Stimulated activated CD4-positive, alpha-beta T cell treated with anti-CD3 and anti-CD28 coated beads, Interleukin-2, amount 100 ng/mL, for 4 hours (primary cell): Measurements from ENCODE around the gene EBP.
"Not testable (repeated sequence)": the region's sequence is repeated elsewhere in the genome, so short reads cannot be mapped to it uniquely, and the experiment has no call there.

Experiments used
- DNase-seq: peaks from one replicate; pipeline ENCODE4 v3.0.0-alpha.2; 2020; ENCODE audit warnings: low read depth

The EBP gene

DNA sequence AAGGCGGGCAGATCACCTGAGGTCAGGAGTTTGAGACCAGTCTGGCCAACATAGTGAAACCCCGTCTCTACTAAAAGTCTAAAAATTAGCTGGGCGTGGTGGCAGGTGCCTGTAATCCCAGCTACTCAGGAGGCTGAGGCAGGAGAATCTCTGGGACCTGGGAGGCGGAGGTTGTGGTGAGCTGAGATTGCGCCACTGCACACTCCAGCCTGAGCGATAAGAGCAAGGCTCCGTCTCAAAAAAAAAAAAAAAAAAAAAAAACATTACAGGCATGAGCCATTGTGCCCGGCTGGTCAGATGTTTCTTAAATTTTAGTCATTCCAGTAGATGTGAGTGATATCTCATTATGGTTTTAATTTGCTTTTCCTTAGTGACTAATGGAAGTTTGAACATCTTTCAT lies 4.2 kb downstream of the EBP start:
- DNase-seq = not testable (repeated sequence)

DNA sequence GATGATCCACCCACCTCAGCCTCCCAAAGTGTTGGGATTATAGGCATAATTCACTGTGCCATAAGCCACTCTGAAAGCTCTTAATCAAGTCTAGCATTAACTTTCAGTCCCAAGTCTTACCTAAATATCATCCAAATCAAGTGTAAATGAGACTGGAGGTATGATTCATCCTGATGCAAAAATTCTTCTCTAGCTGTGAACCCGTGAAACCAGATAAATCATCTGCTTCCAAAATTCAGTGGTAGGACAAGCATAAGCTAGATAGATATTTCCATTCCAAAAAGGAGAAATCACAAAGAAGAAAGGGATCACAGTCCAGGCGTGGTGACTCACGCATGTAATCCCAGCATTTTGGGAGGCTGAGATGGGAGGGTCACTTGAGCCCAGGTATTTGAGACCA lies 9.1 kb downstream of the EBP start:
- no peak for DNase-seq

DNA sequence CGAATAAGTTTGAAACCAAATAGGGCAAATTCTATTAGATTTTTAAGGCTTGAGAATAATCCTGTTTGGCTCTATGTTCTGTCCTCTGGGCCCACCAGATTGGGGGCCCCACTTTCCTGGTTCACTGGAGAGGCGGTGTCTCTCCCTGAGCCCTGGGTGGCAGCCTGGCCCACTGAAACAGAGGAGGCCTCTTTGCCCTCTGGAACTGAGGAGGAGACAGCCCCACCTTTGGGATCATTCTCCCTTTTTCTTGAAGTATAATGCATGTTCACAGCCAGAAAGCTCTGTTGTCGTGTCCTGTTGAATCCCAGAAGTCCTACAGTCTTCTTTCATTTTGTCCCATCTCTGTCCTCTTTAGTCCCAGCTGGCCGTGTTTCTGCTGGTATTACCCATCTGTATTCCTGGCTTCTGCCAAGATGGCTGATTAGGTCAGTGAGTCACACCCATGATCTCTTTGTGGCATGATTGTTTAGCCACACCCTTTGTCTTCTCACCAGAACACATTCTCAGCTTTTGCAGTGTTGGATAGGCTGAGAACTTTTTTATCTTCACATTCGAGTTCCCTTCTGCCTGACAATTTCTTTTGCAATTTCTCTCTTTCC lies 9.9 kb downstream of the EBP start:
- no peak for DNase-seq

DNA sequence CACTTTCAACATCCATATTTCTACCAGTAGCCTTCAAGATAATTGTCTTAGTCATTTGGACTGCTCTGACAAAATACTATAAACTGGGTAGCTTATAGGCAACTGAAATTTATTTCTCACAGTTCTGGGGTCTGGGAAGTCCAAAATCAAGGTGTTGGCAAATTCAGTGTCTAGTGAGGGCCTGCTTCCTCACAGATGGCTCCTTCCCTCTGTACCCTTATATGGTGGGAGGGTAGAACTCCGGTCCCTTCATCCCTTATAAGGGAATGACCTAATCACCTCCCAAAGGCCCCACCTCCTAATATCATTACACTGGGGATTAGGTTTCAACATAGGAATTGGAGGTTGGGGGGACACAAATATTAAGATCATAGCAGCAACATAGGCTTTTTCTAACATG lies 10.6 kb downstream of the EBP start:
- DNase-seq = no peak

DNA sequence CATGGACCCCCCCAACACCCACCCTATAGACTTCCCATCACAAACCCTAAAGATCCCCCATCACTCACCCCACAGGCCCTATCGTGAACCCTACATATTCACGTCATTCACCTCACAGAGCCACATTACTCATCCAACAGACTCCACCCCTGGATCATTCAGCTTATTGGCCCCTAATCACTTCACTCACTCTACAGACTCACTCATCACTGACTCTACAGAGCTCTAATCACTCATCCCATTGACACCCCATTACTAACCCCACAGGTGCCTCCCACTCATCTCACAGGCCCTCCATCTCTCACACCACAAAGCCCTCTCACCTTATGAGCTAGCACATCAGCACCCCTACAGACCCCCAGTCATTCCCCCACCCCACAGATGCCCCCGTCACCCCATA lies 11.6 kb downstream of the EBP start:
- no peak for DNase-seq

DNA sequence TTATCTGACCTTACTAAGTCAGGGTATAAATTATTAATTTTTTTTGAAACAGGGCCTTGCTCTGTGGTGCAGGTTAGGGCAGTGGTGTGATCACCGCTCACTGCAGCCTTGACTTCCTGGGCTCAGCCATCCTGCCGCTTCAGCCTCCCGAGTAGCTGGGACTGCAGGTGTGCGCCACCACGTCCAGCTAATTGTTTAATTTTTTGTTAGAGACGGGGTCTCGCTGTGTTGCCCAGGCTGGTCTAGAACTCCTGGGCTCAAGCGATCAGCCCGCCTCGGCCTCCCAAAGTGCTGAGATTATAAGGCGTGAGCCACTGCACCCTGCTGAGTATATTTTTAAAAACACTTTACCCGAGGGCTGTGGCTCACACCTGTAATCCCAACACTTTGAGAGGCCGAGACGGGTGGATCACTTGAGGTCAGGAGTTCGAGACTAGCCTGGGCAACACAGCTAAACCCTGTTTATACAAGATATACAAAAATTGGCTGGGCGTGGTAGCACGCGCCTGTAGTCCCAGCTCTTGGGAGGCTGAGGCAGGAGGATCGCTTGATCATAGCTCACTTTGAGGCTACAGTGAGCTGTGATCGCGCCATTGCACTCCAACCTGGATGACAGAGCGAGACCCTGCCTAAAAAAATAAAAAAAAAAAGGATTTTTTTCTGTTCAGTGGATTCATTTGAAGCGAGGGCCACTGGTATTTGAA lies 17.2 kb downstream of the EBP start:
- DNase-seq = no peak

DNA sequence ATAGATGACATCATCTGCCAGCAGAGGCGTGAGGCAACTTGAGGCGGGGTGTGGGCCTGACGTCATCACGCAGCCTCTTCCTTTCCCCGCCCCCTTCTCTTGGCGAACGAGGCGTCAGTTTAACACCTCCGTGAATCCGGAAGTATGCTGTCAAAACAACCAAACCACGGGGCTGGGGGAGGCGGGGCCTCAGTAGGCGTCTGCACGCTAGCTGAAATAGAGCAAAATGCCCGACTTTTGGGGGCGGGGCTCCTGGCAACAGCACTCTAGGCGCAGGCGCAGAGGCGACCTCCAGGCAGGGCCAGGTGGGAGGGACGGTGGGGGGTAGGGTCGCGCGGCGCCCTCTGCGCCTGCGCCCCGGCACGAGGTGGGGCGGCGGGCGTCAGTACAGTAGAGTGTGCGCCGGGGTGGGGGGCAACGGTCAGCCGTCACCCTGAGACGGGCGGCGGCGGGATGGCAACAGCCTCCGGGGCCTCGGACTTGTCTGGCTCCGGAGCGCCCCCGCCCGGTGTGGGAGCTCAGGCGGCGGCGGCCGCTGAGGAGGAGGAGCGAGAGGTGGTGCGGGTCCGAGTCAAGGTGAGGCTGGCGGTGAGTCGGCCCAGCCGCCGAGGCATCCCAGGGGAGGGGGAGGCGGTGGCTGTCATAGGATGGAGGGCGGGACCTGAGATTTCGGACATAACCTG lies 17.9 kb downstream of the EBP start, which contains the start of gene TBC1D25:
TBC1D25 (plus strand) TSS at position 370 of the 683 bp plus-strand sequence; CDS start at position 454, 84 bp downstream.
- DNase-seq = peak; percentile 95

DNA sequence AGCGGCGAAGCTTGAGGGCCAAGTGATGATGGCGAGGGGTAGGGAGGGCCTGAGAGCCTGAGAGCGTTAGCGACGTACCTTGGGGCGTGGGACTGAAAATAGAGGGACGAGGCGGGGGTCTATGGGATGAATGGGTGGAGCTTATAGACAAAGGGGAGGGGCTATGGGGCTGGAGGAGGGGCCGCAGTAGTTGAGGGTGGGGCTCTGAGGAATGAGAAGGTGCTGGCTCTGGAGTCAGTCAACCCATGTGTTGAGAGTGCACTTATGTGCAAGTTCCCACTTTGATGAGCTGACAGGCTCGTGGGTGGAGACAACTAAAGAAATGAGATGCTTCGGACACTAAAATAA lies 18.4 kb downstream of the EBP start:
- peak; percentile 37 for DNase-seq

DNA sequence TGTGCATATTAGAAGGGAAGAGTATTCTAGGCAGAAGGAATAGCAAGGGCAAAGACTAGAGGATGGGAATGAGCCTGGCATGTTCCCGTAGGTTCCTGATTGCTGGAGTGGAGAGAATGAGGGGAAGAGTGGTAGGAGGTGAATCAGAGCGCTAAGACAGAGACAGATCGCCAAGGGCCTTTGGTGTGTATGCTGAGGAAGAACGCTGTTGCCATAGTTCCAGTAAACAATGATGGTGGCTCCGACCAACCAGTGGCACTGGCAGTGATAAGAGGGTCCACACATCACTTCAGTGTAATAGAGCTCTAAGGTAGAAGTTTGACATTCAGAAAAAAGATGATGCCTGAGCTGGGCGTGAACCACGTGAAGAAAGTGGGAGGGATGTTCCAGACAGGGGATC lies 18.9 kb downstream of the EBP start:
- DNase-seq = no peak

DNA sequence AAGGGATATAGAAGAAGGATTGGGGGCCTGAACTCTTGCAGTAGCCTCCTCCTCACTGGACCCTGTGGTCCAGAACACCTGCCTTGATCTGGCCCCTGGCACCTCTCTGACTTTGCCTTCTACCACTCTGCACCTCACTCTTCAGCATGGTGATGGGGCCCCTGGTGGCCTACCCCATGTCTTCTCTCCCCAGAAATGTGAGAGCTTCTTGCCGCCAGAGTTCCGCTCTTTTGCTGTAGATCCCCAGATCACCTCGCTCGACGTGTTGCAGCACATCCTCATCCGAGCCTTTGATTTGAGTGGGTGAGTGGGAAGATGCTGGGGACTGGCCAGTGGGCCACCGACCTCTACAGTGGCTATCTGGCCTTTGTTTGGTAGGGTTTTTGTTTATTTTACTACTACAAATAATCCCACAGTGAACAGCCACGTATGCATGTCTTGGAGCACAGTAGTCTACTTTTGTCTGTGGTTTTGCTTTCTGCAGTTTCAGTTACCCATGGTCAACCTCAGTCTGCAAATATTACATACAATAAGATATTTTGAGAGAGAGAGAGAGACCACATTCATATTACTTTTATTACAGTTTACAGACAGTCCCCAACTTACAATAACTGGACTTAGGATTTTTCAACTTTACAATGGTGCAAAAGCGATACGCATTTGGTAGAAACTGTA lies 19.7 kb downstream of the EBP start:
- no peak for DNase-seq

DNA sequence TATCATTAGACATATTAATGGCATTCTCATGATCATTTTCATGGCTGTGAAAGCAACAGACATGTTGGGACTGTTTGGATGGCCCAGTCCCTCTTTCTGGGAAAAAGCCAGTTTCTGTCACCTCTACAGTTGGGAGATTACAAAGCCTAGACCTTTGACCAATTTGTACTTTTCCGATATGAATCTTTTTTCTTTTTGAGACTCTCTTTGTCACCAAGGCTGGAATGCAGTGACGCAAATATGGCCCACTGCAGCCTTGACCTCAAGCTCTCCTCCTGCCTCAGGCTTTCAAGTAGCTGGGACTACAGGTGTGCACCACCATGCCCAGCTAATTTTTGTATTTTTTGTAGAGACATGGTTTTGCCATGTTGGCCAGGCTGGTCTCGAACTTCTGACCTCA lies 27.3 kb downstream of the EBP start:
- no peak for DNase-seq

DNA sequence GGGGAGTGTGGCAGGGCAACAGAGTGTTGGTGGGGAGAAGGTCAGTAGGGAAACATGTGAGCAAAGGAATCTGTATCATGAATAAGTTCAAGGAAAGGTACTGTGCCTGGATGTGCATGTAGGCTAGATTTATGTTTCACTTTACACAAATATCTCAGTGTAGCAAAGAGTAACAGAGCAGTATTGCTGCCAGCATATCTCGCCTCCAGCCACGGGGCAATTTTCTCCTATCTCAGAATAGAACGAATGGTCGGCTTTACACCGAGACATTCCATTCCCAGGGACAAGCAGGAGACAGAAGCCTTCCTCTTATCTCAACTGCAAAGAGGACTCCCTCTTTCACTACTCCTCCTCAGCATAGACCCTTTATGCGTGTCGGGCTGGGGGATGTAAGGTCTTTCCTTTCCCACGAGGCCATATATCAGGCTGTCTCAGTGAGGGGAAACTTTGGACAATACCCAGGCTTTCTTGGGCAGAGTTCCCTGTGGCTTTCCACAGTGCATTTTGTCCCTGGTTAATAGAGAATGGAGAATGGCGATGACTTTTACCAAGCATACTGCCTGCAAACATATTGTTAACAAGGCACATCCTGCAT lies 34.2 kb downstream of the EBP start:
- not testable (repeated sequence) for DNase-seq

DNA sequence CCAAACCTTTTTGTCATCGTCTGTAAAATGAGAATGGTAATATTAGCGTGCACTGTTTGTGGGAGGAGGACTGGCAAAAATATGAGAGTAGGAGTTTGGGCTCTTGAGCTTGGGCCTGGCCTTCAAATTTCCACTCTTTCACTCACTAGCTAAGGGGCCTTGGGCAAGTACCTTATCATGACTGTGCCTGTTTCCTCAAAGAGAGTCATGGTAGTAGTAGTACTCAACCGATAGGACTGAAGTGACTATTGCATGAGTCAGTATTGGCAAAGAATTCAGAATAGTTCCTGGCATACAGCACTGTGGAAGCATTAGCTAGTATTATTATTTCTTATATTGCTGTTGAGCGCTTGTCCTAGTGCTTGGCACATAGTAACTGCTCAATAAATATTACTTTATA lies 36.7 kb downstream of the EBP start:
- DNase-seq = no peak

DNA sequence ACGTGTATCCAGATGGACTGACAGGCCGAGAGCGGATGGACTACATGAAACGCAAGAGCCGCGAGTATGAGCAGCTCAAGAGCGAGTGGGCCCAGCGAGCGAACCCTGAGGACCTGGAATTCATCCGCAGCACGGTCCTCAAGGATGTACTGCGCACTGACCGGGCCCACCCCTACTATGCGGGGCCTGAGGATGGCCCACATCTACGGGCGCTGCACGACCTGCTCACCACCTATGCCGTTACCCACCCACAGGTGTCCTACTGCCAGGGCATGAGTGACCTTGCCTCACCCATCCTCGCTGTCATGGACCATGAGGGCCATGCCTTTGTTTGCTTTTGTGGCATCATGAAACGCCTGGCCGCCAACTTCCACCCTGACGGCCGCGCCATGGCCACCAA lies 38.0 kb downstream of the EBP start:
- DNase-seq = no peak

DNA sequence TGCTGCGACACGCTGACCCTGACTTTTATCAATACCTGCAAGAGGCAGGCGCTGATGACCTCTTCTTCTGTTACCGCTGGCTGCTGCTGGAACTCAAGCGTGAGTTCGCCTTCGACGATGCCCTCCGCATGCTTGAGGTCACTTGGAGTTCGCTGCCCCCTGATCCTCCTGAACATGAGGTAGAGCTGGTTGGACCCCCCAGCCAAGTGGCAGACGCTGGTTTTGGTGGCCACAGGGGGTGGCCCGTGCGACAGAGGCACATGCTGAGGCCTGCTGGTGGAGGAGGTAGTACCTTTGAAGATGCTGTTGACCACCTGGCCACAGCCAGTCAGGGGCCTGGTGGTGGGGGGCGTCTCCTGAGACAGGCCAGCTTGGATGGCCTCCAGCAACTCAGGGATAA lies 38.4 kb downstream of the EBP start:
- DNase-seq = no peak

DNA sequence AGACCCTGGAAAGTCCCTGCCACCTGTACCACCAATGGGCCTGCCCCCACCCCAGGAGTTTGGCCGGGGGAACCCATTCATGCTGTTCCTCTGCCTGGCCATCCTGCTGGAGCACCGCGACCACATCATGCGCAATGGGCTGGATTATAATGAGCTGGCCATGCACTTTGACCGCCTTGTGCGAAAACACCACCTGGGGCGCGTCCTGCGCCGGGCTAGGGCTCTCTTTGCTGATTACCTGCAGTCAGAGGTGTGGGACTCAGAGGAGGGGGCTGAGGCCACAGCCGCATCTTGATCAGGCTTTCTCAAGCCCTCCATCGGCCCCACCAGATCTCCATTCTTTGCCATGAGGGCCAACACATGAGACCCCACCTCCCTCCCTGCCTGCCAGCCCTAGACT lies 39.1 kb downstream of the EBP start:
- no peak for DNase-seq

DNA sequence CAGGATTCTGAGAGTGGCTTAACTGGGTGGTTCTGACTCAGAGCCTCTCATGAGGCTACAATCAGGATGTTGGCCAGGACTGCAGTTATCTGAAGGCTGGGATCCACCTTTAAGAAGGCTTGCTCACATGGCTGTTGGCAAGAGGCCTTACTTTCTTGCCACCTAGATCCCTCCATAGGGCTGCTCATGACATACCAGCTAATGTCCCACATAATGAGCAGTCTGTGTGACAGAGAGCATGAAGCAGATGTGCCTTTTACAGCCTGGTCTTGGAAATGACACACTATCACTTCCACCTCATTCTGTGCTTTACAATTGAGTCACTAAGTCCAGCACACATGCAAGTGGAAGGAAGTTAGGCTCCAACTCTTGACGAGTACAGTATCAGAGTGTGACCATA lies 48.4 kb downstream of the EBP start:
- DNase-seq = no peak

DNA sequence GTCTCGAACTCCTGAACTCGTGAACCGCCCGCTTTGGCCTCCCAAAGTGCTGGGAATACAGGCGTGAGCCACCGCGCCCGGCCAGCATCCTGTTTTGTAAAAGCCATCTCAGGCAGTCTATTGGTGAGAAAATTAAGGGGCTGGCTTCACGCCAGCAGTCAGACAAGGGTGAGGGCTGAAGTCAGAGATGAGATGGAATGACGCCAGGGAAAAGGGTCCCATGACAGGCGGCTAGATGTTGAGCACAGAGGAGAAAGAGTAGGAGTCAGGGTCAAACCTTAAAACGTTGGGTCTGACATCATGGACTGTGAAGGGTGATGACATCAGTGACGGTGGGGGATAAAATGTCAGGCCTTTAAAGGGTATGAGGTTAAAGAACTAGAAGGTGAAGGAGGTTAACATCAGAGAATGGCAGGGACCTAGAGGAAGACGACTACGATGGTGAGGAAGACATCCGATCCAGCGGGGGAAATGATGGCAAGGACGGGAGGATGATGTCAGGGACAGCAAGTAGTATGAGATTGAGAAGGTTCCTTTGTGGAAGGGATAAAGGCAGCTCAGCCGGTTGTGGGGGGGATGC lies 52.2 kb downstream of the EBP start:
- no peak for DNase-seq

DNA sequence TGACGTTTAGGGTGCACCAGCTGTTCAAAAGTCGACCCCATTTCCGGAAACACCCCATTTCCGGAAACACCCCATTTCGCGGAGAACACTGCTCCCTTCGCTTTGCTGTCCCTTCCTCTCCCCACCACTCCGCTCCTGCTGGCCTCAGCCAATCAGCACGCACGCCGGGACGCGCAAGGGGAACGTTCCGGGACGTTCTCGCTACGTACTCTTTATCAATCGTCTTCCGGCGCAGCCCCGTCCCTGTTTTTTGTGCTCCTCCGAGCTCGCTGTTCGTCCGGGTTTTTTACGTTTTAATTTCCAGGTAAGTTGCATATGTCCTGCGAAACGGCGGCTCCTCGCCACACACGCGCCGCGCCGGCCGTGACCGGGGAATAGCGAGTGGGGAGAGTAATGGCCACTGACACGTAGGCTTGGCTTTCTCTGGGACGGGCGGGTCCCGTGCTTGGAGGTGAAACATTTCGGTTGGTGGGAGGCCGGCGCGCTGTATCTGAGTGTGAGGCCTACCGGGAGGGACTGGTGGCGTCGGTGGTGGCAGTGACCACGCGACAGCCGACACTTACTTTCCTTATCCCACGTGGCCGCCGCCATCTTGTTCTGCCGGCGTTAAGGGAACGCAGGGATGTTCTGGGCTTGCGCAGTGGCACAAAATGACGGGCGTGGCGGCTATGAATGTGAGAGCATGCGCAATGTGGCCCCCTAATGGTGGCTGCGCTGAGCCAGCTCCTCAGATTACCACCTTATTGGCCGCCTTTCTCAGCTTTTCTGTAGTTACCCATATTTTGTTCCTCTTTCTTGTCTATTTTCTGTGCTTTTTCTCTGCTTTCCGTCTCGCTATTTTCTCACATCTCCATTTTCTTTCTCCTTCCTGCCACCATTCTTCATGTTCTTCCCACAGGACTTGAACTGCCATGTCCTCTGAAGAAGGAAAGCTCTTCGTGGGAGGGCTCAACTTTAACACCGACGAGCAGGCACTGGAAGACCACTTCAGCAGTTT lies 53.0 kb downstream of the EBP start, which contains the start of gene RBM3:
RBM3 (plus strand) TSS at position 215 of the 997 bp plus-strand sequence; CDS start at position 912, 697 bp downstream.
- peak; percentile 89 for DNase-seq

DNA sequence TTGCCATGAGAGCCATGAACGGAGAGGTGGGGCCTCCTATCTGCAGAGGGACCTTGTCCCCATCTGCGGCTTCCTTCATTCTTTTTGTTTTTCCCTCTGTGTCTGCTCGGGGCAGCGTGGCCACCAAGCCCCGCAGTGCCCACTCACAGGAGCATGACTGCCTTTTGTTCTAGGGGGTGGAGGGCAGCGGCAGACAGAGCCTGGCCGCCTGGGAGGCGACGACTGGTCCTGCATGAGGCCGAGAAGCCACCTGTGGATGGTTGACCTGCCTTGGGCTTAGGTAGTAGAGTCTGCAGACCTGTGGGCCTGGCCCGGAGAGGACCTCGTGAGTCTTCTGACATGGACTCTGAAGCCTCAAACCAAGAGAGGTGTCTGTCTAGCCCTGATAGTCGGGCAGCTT lies 54.0 kb downstream of the EBP start:
- DNase-seq = no peak

DNA sequence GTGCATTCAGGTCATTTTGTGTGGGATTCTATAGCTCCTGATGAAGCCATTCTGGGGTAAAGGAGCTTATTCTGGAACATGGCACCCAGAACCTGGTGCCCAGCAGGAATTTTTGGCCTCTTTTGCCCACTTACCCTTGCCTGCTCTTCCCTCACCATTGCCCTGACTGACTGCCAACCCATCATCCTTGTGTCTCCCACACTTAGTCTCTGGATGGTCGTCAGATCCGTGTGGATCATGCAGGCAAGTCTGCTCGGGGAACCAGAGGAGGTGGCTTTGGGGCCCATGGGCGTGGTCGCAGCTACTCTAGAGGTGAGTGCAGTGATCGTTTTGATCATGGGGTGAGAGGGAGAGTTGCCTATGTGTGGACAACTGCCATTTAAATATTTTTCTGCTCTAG lies 54.5 kb downstream of the EBP start:
- DNase-seq = no peak
